B cell (primary cell): ENCODE measurements around the gene NUAK2. TPM values are rescaled to one million over a fixed set of nuclear protein-coding genes. Genes with fewer than 3 reads are reported as not detected.

Experiments used
- ATAC-seq: fragments of 200-7000 bp; cut with Tn5 transposase; one replicate; pipeline ENCODE4 v1.10.0; 2021; ENCODE audit warnings: low read depth, mild to moderate bottlenecking, moderate number of reproducible peaks, moderate library complexity
- CTCF ChIA-PET: fragments of 350-600 bp; sonication (Branson Sonifier 250); formaldehyde crosslinking; loops from one replicate; lab custom pipeline; 2021; ENCODE audit warnings: antibody characterized with exemption, inconsistent platforms; lab: Charles Lee
- POLR2A ChIA-PET: fragments of 350-600 bp; sonication (Branson Sonifier 250); formaldehyde crosslinking; loops from one replicate; lab custom pipeline; 2021; ENCODE audit warnings: antibody characterized with exemption; lab: Charles Lee
- DNase-seq: peaks from one replicate; pipeline ENCODE4 v3.0.0; 2013
- H2AFZ ChIP-seq: 2 replicates; pipeline ENCODE4 v1.6.1; 2012; ENCODE audit warnings: mild to moderate bottlenecking, low read depth, low read length; ENCODE audit not compliant: insufficient read depth, poor library complexity, severe bottlenecking
- H3K27ac ChIP-seq, 2 donors: 1 replicate in 1 of 2; 2 replicates in 1 of 2; pipeline ENCODE4 v1.5.1; 2012 to 2013; ENCODE audit warnings: low read length in 2 of 2, mild to moderate bottlenecking in 2 of 2, moderate library complexity in 1 of 2
- H3K27me3 ChIP-seq, 4 experiments: fragments of 200-600 bp in 1 of 4; sonication (generic) in 1 of 4; replicated peaks in 1 of 4; 1 replicate in 2 of 4; 2 replicates in 2 of 4; pipeline versions ENCODE4 v1.6.1 to v1.7.0; 2013 to 2016; ENCODE audit warnings: low read length in 3 of 4, mild to moderate bottlenecking in 2 of 4, mixed read lengths in 1 of 4, moderate library complexity in 1 of 4; ENCODE audit not compliant: insufficient read depth in 4 of 4, control insufficient read depth in 3 of 4; ENCODE audit errors: control extremely low read depth in 1 of 4
- H3K36me3 ChIP-seq, 2 experiments: replicated peaks in 1 of 2; 1 replicate in 1 of 2; 2 replicates in 1 of 2; pipeline versions ENCODE4 v1.6.1 to v1.7.1; 2013; ENCODE audit warnings: low read length in 1 of 2; ENCODE audit not compliant: insufficient read depth in 2 of 2, control insufficient read depth in 1 of 2; ENCODE audit errors: control extremely low read depth in 1 of 2, extremely low read depth in 1 of 2
- H3K4me1 ChIP-seq, 2 donors: fragments of 200-600 bp in 1 of 2; sonication (generic) in 1 of 2; 1 replicate in 1 of 2; 2 replicates in 1 of 2; pipeline versions ENCODE4 v1.5.1 to v1.6.1; 2013 to 2017; ENCODE audit warnings: low read length in 2 of 2; ENCODE audit not compliant: control insufficient read depth in 2 of 2, insufficient read depth in 2 of 2
- H3K4me2 ChIP-seq: replicated peaks from 2 replicates; pipeline ENCODE3; 2012; ENCODE audit warnings: mild to moderate bottlenecking, low read depth, low read length; ENCODE audit not compliant: poor library complexity, severe bottlenecking
- H3K4me3 ChIP-seq, 5 experiments: fragments of 200-600 bp in 1 of 5; sonication (generic) in 1 of 5; 1 replicate in 3 of 5; 2 replicates in 2 of 5; pipeline versions ENCODE4 v1.5.1 to v1.7.0; 2011 to 2016; ENCODE audit warnings: low read length in 4 of 5, mild to moderate bottlenecking in 4 of 5, low read depth in 2 of 5, control low read depth in 1 of 5, moderate library complexity in 1 of 5; ENCODE audit not compliant: insufficient read depth in 1 of 5; ENCODE audit errors: control extremely low read depth in 1 of 5, extremely low read depth in 1 of 5
- H3K79me2 ChIP-seq: fragments of 200-600 bp; sonication (generic); one replicate; pipeline ENCODE4 v1.6.0; 2016; ENCODE audit warnings: low read length; ENCODE audit not compliant: control insufficient read depth, insufficient read depth
- H3K9ac ChIP-seq: fragments of 200-600 bp; sonication (generic); 2 replicates; pipeline ENCODE4 v1.6.1; 2017; ENCODE audit warnings: mild to moderate bottlenecking, low read length, moderate library complexity
- H3K9me3 ChIP-seq, 3 donors: one replicate each; pipeline versions ENCODE4 v1.6.1 to v1.7.1; 2013; ENCODE audit warnings: low read length in 2 of 3; ENCODE audit not compliant: control insufficient read depth in 2 of 3, insufficient read depth in 1 of 3; ENCODE audit errors: control extremely low read depth in 1 of 3
- H4K20me1 ChIP-seq: 2 replicates; pipeline ENCODE4 v1.6.0; 2012; ENCODE audit warnings: mild to moderate bottlenecking, low read length; ENCODE audit not compliant: insufficient read depth, control insufficient read depth, poor library complexity, severe bottlenecking
- H3K27ac Mint-ChIP-seq: one replicate; pipeline ENCODE4 v1.8.0; 2021; ENCODE audit warnings: mixed read lengths
- H3K27me3 Mint-ChIP-seq: one replicate; pipeline ENCODE4 v1.8.0; 2021; ENCODE audit warnings: mixed read lengths
- H3K4me1 Mint-ChIP-seq: one replicate; pipeline ENCODE4 v1.8.0; 2021; ENCODE audit warnings: mixed read lengths
- H3K4me3 Mint-ChIP-seq: one replicate; pipeline ENCODE4 v1.8.0; 2021; ENCODE audit warnings: mixed read lengths
- H3K9me3 Mint-ChIP-seq: one replicate; pipeline ENCODE4 v1.8.0; 2022; ENCODE audit warnings: mixed read lengths; ENCODE audit not compliant: insufficient read depth
- EZH2 ChIP-seq: IDR thresholded peaks from 2 replicates; pipeline ENCODE4 v1.6.1; 2012; ENCODE audit warnings: borderline replicate concordance, low read depth, mild to moderate bottlenecking, moderate library complexity, low read length; ENCODE audit not compliant: insufficient read depth, poor library complexity, severe bottlenecking
- WGBS: methylation state at CpG from one replicate; pipeline ENCODE4 v1.1.5; 2013; ENCODE audit warnings: missing lambda C conversion rate; ENCODE audit not compliant: insufficient coverage; 5-methylcytosine and 5-hydroxymethylcytosine counted together
- intact Hi-C: fragments of 100-400 bp; cut with micrococcal nuclease; formaldehyde crosslinking; loops from one replicate; pipeline ENCODE4 v1.10.0; 2022
- polyA plus RNA-seq: library from polyadenylated mRNA; depleted of rRNA; stranded (reverse); fragments of >200 nt; gene quantifications from 2 replicates; pipeline ENCODE4 v1.2.3, GENCODE V29; 2012
- total RNA-seq, 2 donors: library from RNA; stranded (reverse); fragments of 120-200 nt in 1 of 2; gene quantifications; 1 replicate in 1 of 2; 2 replicates in 1 of 2; pipeline versions ENCODE4 v1.2.3 to v1.2.4, GENCODE V29; 2013 to 2022
- TF ChIP-seq, protein P1 (sequence below): fragments of 200-600 bp; IDR thresholded peaks from one replicate; pipeline ENCODE4 v1.8.0; 2022; ENCODE audit warnings: antibody characterized with exemption, mild to moderate bottlenecking

NUAK2 gene
- total and polyA plus RNA-seq, 2 donors (not counting 1 experiment from before 2014, with no cell fraction given), result 37.9 to 102 TPM

DNA sequence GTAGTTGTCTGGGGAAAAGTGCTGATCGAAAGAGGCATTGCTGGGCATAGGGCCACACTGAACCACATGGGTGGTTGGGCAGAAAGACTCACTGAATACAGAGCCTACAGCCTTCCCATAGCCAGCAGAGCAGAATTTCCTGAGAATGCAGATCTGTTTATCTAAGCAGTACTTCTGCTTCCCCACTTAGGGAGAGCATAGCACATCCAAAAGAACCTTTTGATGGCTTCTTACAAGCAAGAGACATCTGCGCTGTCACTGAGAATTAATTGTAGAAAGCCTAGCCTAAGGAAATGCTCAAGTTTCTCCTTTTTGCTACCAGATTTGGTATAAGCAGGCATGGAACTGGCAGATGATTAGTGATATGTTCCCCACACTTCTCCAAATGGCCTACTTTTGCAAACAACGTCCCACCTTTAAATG, 48.2 kb upstream of the NUAK2 start:
- Mint-ChIP-seq H3K27ac (no peak overlapping the region), H3K4me1 (no peaks in the 10 kb centered on the region), H3K9me3 (no peaks in the 10 kb centered on the region), H3K4me3 (no peak overlapping the region), H3K27me3 (peaks cover 37% of the 10 kb centered on the region)
- WGBS, result 30% methylated on average over 2 of the region's 3 CpGs
- H3K4me1 ChIP-seq, result no peaks in the 10 kb centered on the region
- H3K79me2 ChIP-seq, result no peaks in the 10 kb centered on the region
- DNase-seq (no peak), ATAC-seq (no peak)
- intact Hi-C loops, result no loop called here
- ChIA-PET CTCF (interaction anchor here (0.7 to 2.3 kb wide), 3 partner anchors 116 to 402 kb away, joined by 3 to 6 read pairs (median 3); no protein-coding TSS in a partner anchor), POLR2A (no interaction called here)
- H3K36me3 ChIP-seq, result no peaks in the 10 kb centered on the region
- H3K9me3 ChIP-seq, result no peaks in the 10 kb centered on the region
- H3K9ac ChIP-seq, result no peak overlapping the region
- H3K4me3 ChIP-seq, result no peak overlapping the region
- H3K27ac ChIP-seq, result no peak overlapping the region
- no peak overlapping the region for H3K4me2 ChIP-seq
- no peaks in the 10 kb centered on the region for H4K20me1 ChIP-seq
- H3K27me3 ChIP-seq, result peaks cover 0 to 5% (median 4%) of the 10 kb centered on the region in 4 experiments
- no peak for TF ChIP-seq EZH2
- H2AFZ ChIP-seq, result no peak overlapping the region

DNA sequence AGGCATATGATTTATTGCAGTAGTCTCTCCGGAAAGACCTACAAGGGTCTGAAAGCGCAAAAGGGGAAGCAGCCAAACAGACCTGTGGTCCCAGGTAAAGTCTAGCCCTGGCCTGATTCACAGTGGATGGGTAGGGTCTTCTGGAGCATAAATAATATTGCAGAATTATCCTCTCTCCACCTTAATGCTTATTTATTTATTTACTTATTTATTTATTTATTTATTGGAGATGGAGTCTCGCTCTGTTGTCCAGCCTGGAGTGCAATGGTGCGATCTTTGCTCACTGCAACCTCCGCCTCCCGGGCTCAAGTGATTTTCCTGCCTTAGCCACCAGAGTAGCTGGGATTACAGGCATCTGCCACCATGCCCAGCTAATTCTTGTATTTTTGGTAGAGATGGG, 46.9 kb upstream of the NUAK2 start:
- Histone ChIP-seq H3K27ac (no peak overlapping the region), H3K79me2 (no peaks in the 10 kb centered on the region), H2AFZ (no peak overlapping the region), H3K9me3 (no peaks in the 10 kb centered on the region), H3K27me3 (peaks cover 0 to 4% (median 3%) of the 10 kb centered on the region in 4 experiments), H3K36me3 (no peaks in the 10 kb centered on the region), H3K4me1 (no peaks in the 10 kb centered on the region), H3K4me3 (no peak overlapping the region), H3K4me2 (no peak overlapping the region), H3K9ac (no peak overlapping the region), H4K20me1 (no peaks in the 10 kb centered on the region)
- DNase-seq (no peak), ATAC-seq (no peak)
- Mint-ChIP-seq H3K9me3 (no peaks in the 10 kb centered on the region), H3K27me3 (peaks cover 26% of the 10 kb centered on the region), H3K4me3 (no peak overlapping the region), H3K27ac (no peak overlapping the region), H3K4me1 (no peaks in the 10 kb centered on the region)
- ChIA-PET CTCF (interaction anchor here (1.0 to 2.3 kb wide), 3 partner anchors 32 to 156 kb away, joined by 3 to 6 read pairs (median 4); no protein-coding TSS in a partner anchor), POLR2A (no interaction called here)
- intact Hi-C loops, result no loop called here
- TF ChIP-seq EZH2, result no peak
- TF ChIP-seq, protein P1, sequence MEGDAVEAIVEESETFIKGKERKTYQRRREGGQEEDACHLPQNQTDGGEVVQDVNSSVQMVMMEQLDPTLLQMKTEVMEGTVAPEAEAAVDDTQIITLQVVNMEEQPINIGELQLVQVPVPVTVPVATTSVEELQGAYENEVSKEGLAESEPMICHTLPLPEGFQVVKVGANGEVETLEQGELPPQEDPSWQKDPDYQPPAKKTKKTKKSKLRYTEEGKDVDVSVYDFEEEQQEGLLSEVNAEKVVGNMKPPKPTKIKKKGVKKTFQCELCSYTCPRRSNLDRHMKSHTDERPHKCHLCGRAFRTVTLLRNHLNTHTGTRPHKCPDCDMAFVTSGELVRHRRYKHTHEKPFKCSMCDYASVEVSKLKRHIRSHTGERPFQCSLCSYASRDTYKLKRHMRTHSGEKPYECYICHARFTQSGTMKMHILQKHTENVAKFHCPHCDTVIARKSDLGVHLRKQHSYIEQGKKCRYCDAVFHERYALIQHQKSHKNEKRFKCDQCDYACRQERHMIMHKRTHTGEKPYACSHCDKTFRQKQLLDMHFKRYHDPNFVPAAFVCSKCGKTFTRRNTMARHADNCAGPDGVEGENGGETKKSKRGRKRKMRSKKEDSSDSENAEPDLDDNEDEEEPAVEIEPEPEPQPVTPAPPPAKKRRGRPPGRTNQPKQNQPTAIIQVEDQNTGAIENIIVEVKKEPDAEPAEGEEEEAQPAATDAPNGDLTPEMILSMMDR, result no peak
- WGBS, result 77% methylated on average over 5 of the region's 6 CpGs
